GM12878 (cell line): ENCODE results near the gene CDK4. TPM values are rescaled to one million over a fixed set of nuclear protein-coding genes. Genes with fewer than 3 reads are reported as not detected.

Experiments used
- ATAC-seq: fragments of 200-7000 bp; cut with Tn5 transposase; 3 replicates; pipeline ENCODE4 v1.9.1; 2020; ENCODE audit warnings: mild to moderate bottlenecking, moderate library complexity
- BruUV-seq: library from RNA; stranded (reverse); fragments of 400-500 nt; replicated peaks from 2 replicates; lab custom pipeline; 2021; lab: Mats Ljungman, UMichigan
- CTCF ChIA-PET: fragments of 300-600 bp; sonication (Branson Sonifier 250); formaldehyde crosslinking; extraction: SDS; loops from one replicate; lab custom pipeline; 2021; ENCODE audit warnings: inconsistent platforms; lab: Yijun Ruan, JAX
- POLR2A ChIA-PET: fragments of 350-600 bp; formaldehyde crosslinking; extraction: SDS; loops from one replicate; lab custom pipeline; 2021; ENCODE audit warnings: inconsistent platforms; lab: Charles Lee
- RAD21 ChIA-PET: fragments of 300-600 bp; sonication (Branson Sonifier 250); formaldehyde crosslinking; loops from one replicate; lab custom pipeline; 2023; ENCODE audit warnings: antibody characterized with exemption; ENCODE audit not compliant: unreplicated experiment; lab: Charles Lee
- SMC1A ChIA-PET: fragments of 300-600 bp; sonication (Branson Sonifier 250); formaldehyde crosslinking; loops from one replicate; lab custom pipeline; 2023; ENCODE audit not compliant: unreplicated experiment, uncharacterized antibody; lab: Charles Lee
- DNase-seq: peaks from one replicate; pipeline ENCODE4 v3.0.0-alpha.2; 2011; ENCODE audit warnings: low read depth, low spot score
- FAIRE-seq: peaks from 3 replicates; lab custom pipeline; 2011; peaks lifted over from hg19 to GRCh38; lab: Jason Lieb, UNC
- H2AFZ ChIP-seq: 2 replicates; pipeline ENCODE4 v1.6.0; 2011; ENCODE audit warnings: low read depth, low read length, control low read depth; ENCODE audit not compliant: control insufficient read depth
- H3K27ac ChIP-seq: 2 replicates; pipeline ENCODE4 v1.5.1; 2011; ENCODE audit warnings: control low read depth; ENCODE audit not compliant: control insufficient read depth, insufficient read depth
- H3K27me3 ChIP-seq, 2 experiments: replicated peaks in 1 of 2; 2 replicates each; pipeline versions ENCODE4 v1.6.0 to v1.6.1; 2011; ENCODE audit warnings: low read length in 1 of 2; ENCODE audit not compliant: control insufficient read depth in 2 of 2, insufficient read depth in 2 of 2
- H3K36me3 ChIP-seq, 2 experiments: 2 replicates each; pipeline ENCODE4 v1.5.1; 2011; ENCODE audit warnings: low read length in 1 of 2; ENCODE audit not compliant: control insufficient read depth in 2 of 2, insufficient read depth in 2 of 2
- H3K4me1 ChIP-seq: 2 replicates; pipeline ENCODE4 v1.6.1; 2011; ENCODE audit warnings: mild to moderate bottlenecking, low read length, moderate library complexity, mixed read lengths; ENCODE audit not compliant: control insufficient read depth, insufficient read depth
- H3K4me2 ChIP-seq: 2 replicates; pipeline ENCODE4 v1.6.0; 2011; ENCODE audit warnings: control low read depth; ENCODE audit not compliant: control insufficient read depth, insufficient read depth
- H3K4me3 ChIP-seq: fragments of 200-600 bp; sonication (generic); 2 replicates; pipeline ENCODE4 v1.5.1; 2016
- H3K79me2 ChIP-seq: 2 replicates; pipeline ENCODE4 v1.6.0; 2011; ENCODE audit warnings: low read length; ENCODE audit not compliant: control insufficient read depth, insufficient read depth
- H3K9ac ChIP-seq: 2 replicates; pipeline ENCODE4 v1.8.0; 2011; ENCODE audit warnings: low read length, control low read depth, mixed read lengths; ENCODE audit not compliant: control insufficient read depth, insufficient read depth
- H3K9me3 ChIP-seq: replicated peaks from 3 replicates; pipeline ENCODE4 v1.5.1; 2011; ENCODE audit warnings: mild to moderate bottlenecking, low read length; ENCODE audit not compliant: control insufficient read depth, insufficient read depth
- H4K20me1 ChIP-seq: 2 replicates; pipeline ENCODE4 v1.6.0; 2011; ENCODE audit not compliant: control insufficient read depth, insufficient read depth
- GATAD2B ChIP-seq: fragments of 450-650 bp; conservative IDR thresholded peaks from 2 replicates; pipeline ENCODE4 v1.6.1; 2017; ENCODE audit warnings: low read depth, mild to moderate bottlenecking, moderate library complexity
- HDGF ChIP-seq: fragments of 450-650 bp; IDR thresholded peaks from 2 replicates; pipeline ENCODE4 v1.6.1; 2016; ENCODE audit warnings: antibody characterized with exemption
- LARP7 ChIP-seq: fragments of 450-650 bp; IDR thresholded peaks from 2 replicates; pipeline ENCODE4 v1.6.1; 2017; ENCODE audit warnings: mild to moderate bottlenecking
- SMAD5 ChIP-seq: IDR thresholded peaks from 2 replicates; pipeline ENCODE4 v1.6.1; 2016; ENCODE audit warnings: antibody characterized with exemption, low read depth
- SMARCA5 ChIP-seq: fragments of 450-650 bp; IDR thresholded peaks from 2 replicates; pipeline ENCODE4 v1.6.1; 2017; ENCODE audit warnings: mild to moderate bottlenecking
- WGBS: methylation state at CpG from one replicate; pipeline ENCODE4 v1.1.6; 2016; ENCODE audit warnings: low lambda C conversion rate; ENCODE audit not compliant: insufficient replicate concordance, insufficient coverage; ENCODE audit errors: missing lambda C conversion rate; 5-methylcytosine and 5-hydroxymethylcytosine counted together
- in situ Hi-C: fragments of 300-500 bp; cut with MboI; formaldehyde crosslinking; loops from 9 replicates; pipeline ENCODE4 v1.14.3; 2018; ENCODE audit warnings: mixed read lengths
- intact Hi-C: fragments of 100-400 bp; cut with micrococcal nuclease; formaldehyde crosslinking; loops from one replicate; pipeline ENCODE4 v1.14.2; 2022; ENCODE audit not compliant: unreplicated experiment
- microRNA-seq: library from miRNA; unstranded; fragments of <30 nt; microRNA quantifications from one replicate; pipeline ENCODE4, GENCODE V29; 2018
- polyA plus RNA-seq, 11 experiments: library from polyadenylated mRNA; depleted of rRNA in 4 of 11; unstranded in 6 of 11; stranded (reverse) in 5 of 11; fragments of >200 nt; fragmentation: Nextera tagmentation in 4 of 11; fragmentation: Illumina TruSeq in 1 of 11; extraction: Ambion mirVana in 4 of 11; extraction: Trizol in 1 of 11; gene quantifications; 1 replicate in 1 of 11; 2 replicates in 10 of 11; pipeline versions ENCODE4 v1.2.1 to v1.2.3, GENCODE V29; 2011 to 2016; ENCODE audit warnings: inconsistent platforms in 2 of 11, missing spikeins in 2 of 11, low read depth in 1 of 11
- total RNA-seq, 4 experiments: library from RNA; depleted of rRNA in 3 of 4; stranded (reverse); fragments of >200 nt in 3 of 4; fragmentation: Illumina TruSeq in 1 of 4; extraction: Trizol in 1 of 4; gene quantifications; 2 replicates each; pipeline versions ENCODE4 v1.2.1 to v1.2.3, GENCODE V29; 2013 to 2021
- TF ChIP-seq, protein P1 (sequence below): IDR thresholded peaks from 2 replicates; pipeline ENCODE4 v1.6.1; 2011; ENCODE audit warnings: borderline replicate concordance, low read depth, mild to moderate bottlenecking, moderate library complexity, low read length; ENCODE audit not compliant: insufficient read depth, poor library complexity, severe bottlenecking

CDK4 gene
- total and polyA plus RNA-seq, 10 of the 15 experiments (the other 5 are each of a cell fraction or from before 2014, with no cell fraction given) = 26.1 to 385 (median 221) TPM

DNA sequence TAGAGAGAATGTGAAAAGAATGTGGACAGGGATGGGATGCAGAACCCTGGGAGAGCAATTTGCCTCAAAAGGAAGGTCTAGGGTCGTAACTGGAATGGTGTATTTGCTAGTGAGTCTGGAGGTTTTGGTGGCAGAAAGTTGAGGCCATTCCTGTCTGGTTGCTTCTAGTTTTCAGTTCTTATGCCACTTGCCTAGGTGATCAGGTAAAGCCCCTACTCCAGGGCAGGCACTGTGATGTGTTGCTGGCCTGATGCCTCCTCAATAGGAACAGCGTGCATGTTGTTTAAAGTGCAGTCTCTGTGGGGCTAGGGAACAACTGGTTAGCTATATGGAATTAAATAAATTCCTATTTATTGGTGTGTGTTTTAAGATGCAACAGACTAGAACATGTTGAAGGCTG is 51.8 kb downstream of the CDK4 start (continued):
- TF ChIP-seq GATAD2B (no peak), HDGF (no peak), SMAD5 (no peak), LARP7 (no peak)
- TF ChIP-seq, protein P1, sequence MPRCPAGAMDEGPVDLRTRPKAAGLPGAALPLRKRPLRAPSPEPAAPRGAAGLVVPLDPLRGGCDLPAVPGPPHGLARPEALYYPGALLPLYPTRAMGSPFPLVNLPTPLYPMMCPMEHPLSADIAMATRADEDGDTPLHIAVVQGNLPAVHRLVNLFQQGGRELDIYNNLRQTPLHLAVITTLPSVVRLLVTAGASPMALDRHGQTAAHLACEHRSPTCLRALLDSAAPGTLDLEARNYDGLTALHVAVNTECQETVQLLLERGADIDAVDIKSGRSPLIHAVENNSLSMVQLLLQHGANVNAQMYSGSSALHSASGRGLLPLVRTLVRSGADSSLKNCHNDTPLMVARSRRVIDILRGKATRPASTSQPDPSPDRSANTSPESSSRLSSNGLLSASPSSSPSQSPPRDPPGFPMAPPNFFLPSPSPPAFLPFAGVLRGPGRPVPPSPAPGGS = no peak

DNA sequence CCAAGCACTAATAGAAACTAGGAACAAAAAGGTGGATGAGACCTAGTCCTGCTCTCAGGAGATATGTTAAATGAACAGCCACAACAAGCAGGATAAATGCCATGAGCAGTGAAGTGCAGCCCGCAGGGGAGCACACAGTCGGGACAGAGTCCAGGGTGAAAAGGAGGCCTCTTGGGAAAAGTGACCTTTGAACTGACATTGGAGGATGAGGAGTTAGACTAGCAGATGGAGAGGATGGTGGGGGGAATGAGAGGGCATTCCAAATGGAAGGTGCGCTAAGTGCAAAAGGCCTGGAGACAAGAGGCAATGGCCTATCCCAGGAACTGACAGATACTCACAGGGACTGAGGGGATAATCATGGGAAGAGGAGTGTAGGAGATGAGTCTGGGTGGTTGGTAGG is 53.7 kb downstream of the CDK4 start:
- TF ChIP-seq SMARCA5 = no peak
- FAIRE-seq (no peak), DNase-seq (no peak), ATAC-seq (no peak)
- peaks cover 12% of the 10 kb centered on the region for H3K79me2 ChIP-seq
- peaks cover 2 to 13% of the 10 kb centered on the region in 2 experiments for H3K36me3 ChIP-seq
- H4K20me1 ChIP-seq = no peaks in the 10 kb centered on the region
- in situ Hi-C loops (no loop called here), intact Hi-C loops (no loop called here)
- no peaks in the 10 kb centered on the region for H3K27me3 ChIP-seq
- H3K9me3 ChIP-seq = no peaks in the 10 kb centered on the region; the same call in 1 of the 3 replicates
- SMC1A ChIA-PET = interaction anchor here (0.6 kb wide), 1 partner anchor 1414 kb away, joined by 3 read pairs; no protein-coding TSS in a partner anchor
- no peak overlapping the region for H3K4me2 ChIP-seq
- POLR2A ChIA-PET = no interaction called here
- CTCF ChIA-PET = no interaction called here
- H3K27ac ChIP-seq = no peak overlapping the region
- 95% methylated on average over 3 of the region's 3 CpGs for WGBS
- H2AFZ ChIP-seq = no peak overlapping the region
- peaks cover 3% of the 10 kb centered on the region; the same call in 1 of the 2 replicates for H3K4me1 ChIP-seq
- RAD21 ChIA-PET = no interaction called here
- no peak overlapping the region for H3K9ac ChIP-seq
- no TSS peak for BruUV-seq
- H3K4me3 ChIP-seq = no peak overlapping the region

Small RNA genes within 50 kb of the gene (microRNA-seq; reads per million reads assigned to microRNA genes)
- not detected for gene MIR6759

Other genes starting within 250 kb of the CDK4 start
Only the 7 nearest of the 19 such genes appear.
- 11.1 and 14.1 TPM in 2 replicates for gene AGAP2, start 13.6 kb downstream of the CDK4 start, total RNA-seq (2014; rRNA removed)
- 10.2 and 13.9 TPM in 2 replicates for gene AGAP2, start 13.6 kb downstream of the CDK4 start, total RNA-seq (2014; rRNA removed; fragmentation: Illumina TruSeq; extraction: Trizol)
- gene AGAP2, start 13.6 kb downstream of the CDK4 start, total RNA-seq (2021) = 17.9 and 19.8 TPM in 2 replicates
- gene AGAP2, start 13.6 kb downstream of the CDK4 start, polyA plus RNA-seq (2011; rRNA removed) = 11.6 and 13.9 TPM in 2 replicates
- 6.8 and 10.6 TPM in 2 replicates for gene AGAP2, start 13.6 kb downstream of the CDK4 start, polyA plus RNA-seq (2014; fragmentation: Illumina TruSeq; extraction: Trizol)
- gene AGAP2, start 13.6 kb downstream of the CDK4 start, polyA plus RNA-seq (2014; fragmentation: Nextera tagmentation; extraction: Ambion mirVana) = under 1 TPM; 0.29 to 0.47 TPM
- 11.3 and 13.6 TPM in 2 replicates for gene AGAP2, start 13.6 kb downstream of the CDK4 start, polyA plus RNA-seq (2014; rRNA removed)
- 1 to 10 TPM; 2.5 to 2.8 TPM for gene AGAP2, start 13.6 kb downstream of the CDK4 start, polyA plus RNA-seq (2016; fragmentation: Nextera tagmentation; extraction: Ambion mirVana)
- 24.8 and 32.7 TPM in 2 replicates for gene TSPAN31, start 7.3 kb downstream of the CDK4 start, total RNA-seq (2014; rRNA removed)
- 18.8 and 21.7 TPM in 2 replicates for gene TSPAN31, start 7.3 kb downstream of the CDK4 start, total RNA-seq (2014; rRNA removed; fragmentation: Illumina TruSeq; extraction: Trizol)
- gene TSPAN31, start 7.3 kb downstream of the CDK4 start, total RNA-seq (2021) = 11.8 and 13.8 TPM in 2 replicates
- gene TSPAN31, start 7.3 kb downstream of the CDK4 start, polyA plus RNA-seq (2011; rRNA removed) = 32.2 and 40.4 TPM in 2 replicates
- 24.7 and 27.0 TPM in 2 replicates for gene TSPAN31, start 7.3 kb downstream of the CDK4 start, polyA plus RNA-seq (2014; fragmentation: Illumina TruSeq; extraction: Trizol)
- gene TSPAN31, start 7.3 kb downstream of the CDK4 start, polyA plus RNA-seq (2014; fragmentation: Nextera tagmentation; extraction: Ambion mirVana) = 10 to 100 TPM; 23.4 to 25.1 TPM
- 19.0 and 20.8 TPM in 2 replicates for gene TSPAN31, start 7.3 kb downstream of the CDK4 start, polyA plus RNA-seq (2014; rRNA removed)
- gene TSPAN31, start 7.3 kb downstream of the CDK4 start, polyA plus RNA-seq (2016; fragmentation: Nextera tagmentation; extraction: Ambion mirVana) = 10 to 100 TPM; 27.7 to 30.0 TPM
- gene MARCHF9, start 2.8 kb upstream of the CDK4 start, total RNA-seq (2014; rRNA removed) = 15.6 and 17.6 TPM in 2 replicates
- gene MARCHF9, start 2.8 kb upstream of the CDK4 start, total RNA-seq (2014; rRNA removed; fragmentation: Illumina TruSeq; extraction: Trizol) = 10.3 and 10.4 TPM in 2 replicates
- gene MARCHF9, start 2.8 kb upstream of the CDK4 start, total RNA-seq (2021) = 25.5 and 26.7 TPM in 2 replicates
- gene MARCHF9, start 2.8 kb upstream of the CDK4 start, polyA plus RNA-seq (2011; rRNA removed) = 11.1 and 16.6 TPM in 2 replicates
- 17.9 and 20.6 TPM in 2 replicates for gene MARCHF9, start 2.8 kb upstream of the CDK4 start, polyA plus RNA-seq (2014; fragmentation: Illumina TruSeq; extraction: Trizol)
- gene MARCHF9, start 2.8 kb upstream of the CDK4 start, polyA plus RNA-seq (2014; fragmentation: Nextera tagmentation; extraction: Ambion mirVana) = 1 to 10 TPM; 2.4 to 5.1 TPM
- gene MARCHF9, start 2.8 kb upstream of the CDK4 start, polyA plus RNA-seq (2014; rRNA removed) = 29.3 and 32.3 TPM in 2 replicates
- gene MARCHF9, start 2.8 kb upstream of the CDK4 start, polyA plus RNA-seq (2016; fragmentation: Nextera tagmentation; extraction: Ambion mirVana) = 1 to 10 TPM; 3.3 to 4.0 TPM
- 0.79 and 0.87 TPM in 2 replicates for gene CYP27B1, start 14.8 kb upstream of the CDK4 start, total RNA-seq (2014; rRNA removed)
- 0.41 and 0.72 TPM in 2 replicates for gene CYP27B1, start 14.8 kb upstream of the CDK4 start, total RNA-seq (2014; rRNA removed; fragmentation: Illumina TruSeq; extraction: Trizol)
- gene CYP27B1, start 14.8 kb upstream of the CDK4 start, total RNA-seq (2021) = 1.0 and 2.7 TPM in 2 replicates
- gene CYP27B1, start 14.8 kb upstream of the CDK4 start, polyA plus RNA-seq (2011; rRNA removed) = 1.8 and 2.0 TPM in 2 replicates
- gene CYP27B1, start 14.8 kb upstream of the CDK4 start, polyA plus RNA-seq (2014; fragmentation: Illumina TruSeq; extraction: Trizol) = 0.57 and 1.2 TPM in 2 replicates
- gene CYP27B1, start 14.8 kb upstream of the CDK4 start, polyA plus RNA-seq (2014; fragmentation: Nextera tagmentation; extraction: Ambion mirVana) = under 1 TPM; 0.10 to 0.35 TPM
- gene CYP27B1, start 14.8 kb upstream of the CDK4 start, polyA plus RNA-seq (2014; rRNA removed) = 1.8 and 1.9 TPM in 2 replicates
- gene CYP27B1, start 14.8 kb upstream of the CDK4 start, polyA plus RNA-seq (2016; fragmentation: Nextera tagmentation; extraction: Ambion mirVana) = 1 to 10 TPM in 1 of 2 experiments, under 1 TPM in 1; 0.95 to 1.3 TPM
- gene METTL1, start 19.8 kb upstream of the CDK4 start, total RNA-seq (2014; rRNA removed) = 25.5 and 28.2 TPM in 2 replicates
- 8.5 and 11.3 TPM in 2 replicates for gene METTL1, start 19.8 kb upstream of the CDK4 start, total RNA-seq (2014; rRNA removed; fragmentation: Illumina TruSeq; extraction: Trizol)
- 29.7 and 32.7 TPM in 2 replicates for gene METTL1, start 19.8 kb upstream of the CDK4 start, total RNA-seq (2021)
- gene METTL1, start 19.8 kb upstream of the CDK4 start, polyA plus RNA-seq (2011; rRNA removed) = 19.4 and 31.4 TPM in 2 replicates
- 26.7 and 29.7 TPM in 2 replicates for gene METTL1, start 19.8 kb upstream of the CDK4 start, polyA plus RNA-seq (2014; fragmentation: Illumina TruSeq; extraction: Trizol)
- gene METTL1, start 19.8 kb upstream of the CDK4 start, polyA plus RNA-seq (2014; fragmentation: Nextera tagmentation; extraction: Ambion mirVana) = 10 to 100 TPM; 38.5 to 41.9 TPM
- gene METTL1, start 19.8 kb upstream of the CDK4 start, polyA plus RNA-seq (2014; rRNA removed) = 28.6 and 33.0 TPM in 2 replicates
- gene METTL1, start 19.8 kb upstream of the CDK4 start, polyA plus RNA-seq (2016; fragmentation: Nextera tagmentation; extraction: Ambion mirVana) = 10 to 100 TPM; 40.1 to 44.3 TPM
- 1.9 and 2.3 TPM in 2 replicates for gene EEF1AKMT3, start 20.3 kb upstream of the CDK4 start, total RNA-seq (2014; rRNA removed)
- gene EEF1AKMT3, start 20.3 kb upstream of the CDK4 start, total RNA-seq (2014; rRNA removed; fragmentation: Illumina TruSeq; extraction: Trizol) = 2.8 and 2.9 TPM in 2 replicates
- gene EEF1AKMT3, start 20.3 kb upstream of the CDK4 start, total RNA-seq (2021) = 4.2 and 4.8 TPM in 2 replicates
- gene EEF1AKMT3, start 20.3 kb upstream of the CDK4 start, polyA plus RNA-seq (2011; rRNA removed) = 8.2 and 8.8 TPM in 2 replicates
- gene EEF1AKMT3, start 20.3 kb upstream of the CDK4 start, polyA plus RNA-seq (2014; fragmentation: Illumina TruSeq; extraction: Trizol) = 3.6 and 4.9 TPM in 2 replicates
- 1 to 10 TPM; 1.2 to 3.1 TPM for gene EEF1AKMT3, start 20.3 kb upstream of the CDK4 start, polyA plus RNA-seq (2014; fragmentation: Nextera tagmentation; extraction: Ambion mirVana)
- 3.6 and 4.2 TPM in 2 replicates for gene EEF1AKMT3, start 20.3 kb upstream of the CDK4 start, polyA plus RNA-seq (2014; rRNA removed)
- gene EEF1AKMT3, start 20.3 kb upstream of the CDK4 start, polyA plus RNA-seq (2016; fragmentation: Nextera tagmentation; extraction: Ambion mirVana) = 1 to 10 TPM; 3.5 to 3.8 TPM
- 35.2 and 36.7 TPM in 2 replicates for gene TSFM, start 30.5 kb upstream of the CDK4 start, total RNA-seq (2014; rRNA removed)
- 35.1 and 38.9 TPM in 2 replicates for gene TSFM, start 30.5 kb upstream of the CDK4 start, total RNA-seq (2014; rRNA removed; fragmentation: Illumina TruSeq; extraction: Trizol)
- 47.0 and 51.6 TPM in 2 replicates for gene TSFM, start 30.5 kb upstream of the CDK4 start, total RNA-seq (2021)
- gene TSFM, start 30.5 kb upstream of the CDK4 start, polyA plus RNA-seq (2011; rRNA removed) = 36.8 and 40.8 TPM in 2 replicates
- gene TSFM, start 30.5 kb upstream of the CDK4 start, polyA plus RNA-seq (2014; fragmentation: Illumina TruSeq; extraction: Trizol) = 44.2 and 45.7 TPM in 2 replicates
- gene TSFM, start 30.5 kb upstream of the CDK4 start, polyA plus RNA-seq (2014; fragmentation: Nextera tagmentation; extraction: Ambion mirVana) = 100 to 1,000 TPM; 113 to 132 TPM
- gene TSFM, start 30.5 kb upstream of the CDK4 start, polyA plus RNA-seq (2014; rRNA removed) = 43.0 and 46.7 TPM in 2 replicates
- 10 to 100 TPM; 96.6 to 96.8 TPM for gene TSFM, start 30.5 kb upstream of the CDK4 start, polyA plus RNA-seq (2016; fragmentation: Nextera tagmentation; extraction: Ambion mirVana)